ENCODE data around the gene C2CD4C.
"Not testable (repeated sequence)": the region's sequence is repeated elsewhere in the genome, so short reads cannot be mapped to it uniquely, and the experiment has no call there.

The C2CD4C gene

DNA sequence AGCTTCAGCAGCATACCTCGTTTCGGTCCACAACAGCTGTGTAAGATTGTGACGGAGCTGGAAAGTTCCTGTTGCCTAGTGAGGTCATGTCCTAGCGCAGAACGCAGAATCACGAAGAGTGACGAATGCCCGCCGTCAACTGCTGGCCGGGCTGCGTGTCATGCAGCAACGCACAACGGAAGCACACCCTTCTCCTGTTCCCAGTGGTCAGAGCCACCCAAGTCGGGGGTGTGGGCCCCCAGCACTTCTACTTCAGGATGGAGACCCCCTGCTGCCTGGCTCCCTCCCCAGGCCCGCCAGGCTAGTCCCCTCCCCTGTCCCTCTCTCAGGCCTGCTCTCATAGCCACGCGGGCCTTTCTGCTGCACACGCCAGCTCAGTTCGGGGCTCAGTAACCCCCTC, 25.9 kb downstream of the C2CD4C start:
- Histone ChIP-seq H3K4me3 (ENCODE audit: low read depth, low read length) (no peak overlapping the region), H3K27me3 (replicated peaks) (no peaks in the 10 kb centered on the region), H3K27ac (no peak overlapping the region), H3K36me3 (replicated peaks) (no peaks in the 10 kb centered on the region)
- in situ Hi-C loops (cut with HindIII; ENCODE audit: low pct_ligation_motif_present, low sequenced_read_pairs), result no loop called here
- TF ChIP-seq, protein P1, sequence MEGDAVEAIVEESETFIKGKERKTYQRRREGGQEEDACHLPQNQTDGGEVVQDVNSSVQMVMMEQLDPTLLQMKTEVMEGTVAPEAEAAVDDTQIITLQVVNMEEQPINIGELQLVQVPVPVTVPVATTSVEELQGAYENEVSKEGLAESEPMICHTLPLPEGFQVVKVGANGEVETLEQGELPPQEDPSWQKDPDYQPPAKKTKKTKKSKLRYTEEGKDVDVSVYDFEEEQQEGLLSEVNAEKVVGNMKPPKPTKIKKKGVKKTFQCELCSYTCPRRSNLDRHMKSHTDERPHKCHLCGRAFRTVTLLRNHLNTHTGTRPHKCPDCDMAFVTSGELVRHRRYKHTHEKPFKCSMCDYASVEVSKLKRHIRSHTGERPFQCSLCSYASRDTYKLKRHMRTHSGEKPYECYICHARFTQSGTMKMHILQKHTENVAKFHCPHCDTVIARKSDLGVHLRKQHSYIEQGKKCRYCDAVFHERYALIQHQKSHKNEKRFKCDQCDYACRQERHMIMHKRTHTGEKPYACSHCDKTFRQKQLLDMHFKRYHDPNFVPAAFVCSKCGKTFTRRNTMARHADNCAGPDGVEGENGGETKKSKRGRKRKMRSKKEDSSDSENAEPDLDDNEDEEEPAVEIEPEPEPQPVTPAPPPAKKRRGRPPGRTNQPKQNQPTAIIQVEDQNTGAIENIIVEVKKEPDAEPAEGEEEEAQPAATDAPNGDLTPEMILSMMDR (IDR thresholded peaks at IDR 0.05; ENCODE audit: low read depth, low read length, missing control alignments), result no peak
- no peak for DNase-seq

DNA sequence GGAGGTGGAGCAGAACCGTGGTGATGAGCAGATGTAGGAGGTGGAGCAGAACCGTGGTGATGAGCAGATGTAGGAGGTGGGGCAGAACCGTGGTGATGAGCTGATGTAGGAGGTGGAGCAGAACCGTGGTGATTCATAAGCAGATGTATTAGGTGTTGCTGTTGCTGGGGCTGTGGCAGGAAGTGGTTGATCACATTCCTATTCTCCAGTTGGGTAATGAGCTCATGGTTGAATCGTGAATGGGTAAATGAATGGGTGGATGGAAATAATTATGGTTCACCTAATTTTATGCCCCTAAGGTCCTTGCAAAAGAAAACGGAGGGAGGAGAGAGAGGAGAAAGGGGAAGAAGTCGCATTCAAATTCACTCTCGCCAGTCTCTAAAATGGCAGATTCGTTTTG, 26.4 kb downstream of the C2CD4C start:
- H3K27me3 ChIP-seq (replicated peaks); H3K27ac ChIP-seq; H3K36me3 ChIP-seq (replicated peaks); H3K4me3 ChIP-seq (ENCODE audit: low read depth, low read length); in situ Hi-C loops (cut with HindIII; ENCODE audit: low pct_ligation_motif_present, low sequenced_read_pairs): not testable (repeated sequence)
- peak; percentile 22 for DNase-seq

DNA sequence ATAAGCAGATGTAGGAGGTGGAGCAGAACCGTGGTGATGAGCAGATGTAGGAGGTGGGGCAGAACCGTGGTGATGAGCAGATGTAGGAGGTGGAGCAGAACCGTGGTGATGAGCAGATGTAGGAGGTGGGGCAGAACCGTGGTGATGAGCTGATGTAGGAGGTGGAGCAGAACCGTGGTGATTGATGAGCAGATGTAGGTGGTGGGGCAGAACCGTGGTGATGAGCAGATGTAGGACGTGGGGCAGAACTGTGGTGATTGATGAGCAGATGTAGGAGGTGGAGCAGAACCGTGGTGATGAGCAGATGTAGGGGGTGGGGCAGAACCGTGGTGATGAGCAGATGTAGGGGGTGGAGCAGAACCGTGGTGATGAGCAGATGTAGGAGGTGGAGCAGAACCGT, 27.0 kb downstream of the C2CD4C start:
- in situ Hi-C loops (cut with HindIII; ENCODE audit: low pct_ligation_motif_present, low sequenced_read_pairs); H3K27ac ChIP-seq; H3K4me3 ChIP-seq (ENCODE audit: low read depth, low read length); DNase-seq; H3K36me3 ChIP-seq (replicated peaks); H3K27me3 ChIP-seq (replicated peaks): not testable (repeated sequence)

DNA sequence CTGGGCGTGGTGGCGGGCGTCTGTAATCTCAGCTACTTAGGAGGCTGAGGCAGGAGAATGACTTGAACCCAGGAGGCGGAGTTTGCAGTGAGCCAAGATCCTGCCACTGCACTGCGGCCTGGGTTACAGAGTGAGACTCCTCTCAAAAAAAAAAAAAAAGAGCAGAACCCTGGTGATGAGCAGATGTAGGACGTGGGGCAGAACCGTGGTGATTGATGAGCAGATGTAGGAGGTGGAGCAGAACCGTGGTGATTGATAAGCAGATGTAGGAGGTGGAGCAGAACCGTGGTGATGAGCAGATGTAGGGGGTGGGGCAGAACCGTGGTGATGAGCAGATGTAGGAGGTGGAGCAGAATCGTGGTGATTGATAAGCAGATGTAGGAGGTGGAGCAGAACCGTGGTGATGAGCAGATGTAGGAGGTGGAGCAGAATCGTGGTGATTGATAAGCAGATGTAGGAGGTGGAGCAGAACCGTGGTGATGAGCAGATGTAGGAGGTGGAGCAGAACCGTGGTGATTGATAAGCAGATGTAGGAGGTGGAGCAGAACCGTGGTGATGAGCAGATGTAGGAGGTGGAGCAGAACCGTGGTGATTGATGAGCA, 28.2 kb downstream of the C2CD4C start:
- in situ Hi-C loops (cut with HindIII; ENCODE audit: low pct_ligation_motif_present, low sequenced_read_pairs); H3K27me3 ChIP-seq (replicated peaks); H3K27ac ChIP-seq; H3K36me3 ChIP-seq (replicated peaks); DNase-seq; H3K4me3 ChIP-seq (ENCODE audit: low read depth, low read length): not testable (repeated sequence)

DNA sequence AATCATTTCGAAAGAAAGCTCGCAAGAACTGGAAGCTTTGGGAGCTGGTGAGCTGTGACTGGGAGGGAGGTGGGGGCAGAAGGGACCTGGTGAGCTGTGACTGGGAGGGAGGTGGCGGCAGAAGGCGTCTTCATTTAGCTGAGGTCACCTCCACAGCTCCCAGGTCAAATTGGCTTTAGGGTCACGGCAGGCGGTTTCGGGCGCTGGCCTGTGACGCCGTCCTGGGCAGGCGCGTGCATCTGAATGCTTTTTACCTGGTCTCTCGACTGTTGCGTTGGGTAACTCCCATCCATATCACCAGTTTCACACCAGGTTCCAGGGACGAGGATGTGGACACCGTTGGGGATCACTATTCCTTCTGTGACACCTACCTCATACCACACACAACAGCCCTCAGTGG, 29.2 kb downstream of the C2CD4C start:
- TF ChIP-seq, protein P1 (IDR thresholded peaks at IDR 0.05; ENCODE audit: low read depth, low read length, missing control alignments), result no peak
- in situ Hi-C loops (cut with HindIII; ENCODE audit: low pct_ligation_motif_present, low sequenced_read_pairs), result no loop called here
- Histone ChIP-seq H3K27me3 (replicated peaks) (no peaks in the 10 kb centered on the region), H3K4me3 (ENCODE audit: low read depth, low read length) (no peak overlapping the region), H3K36me3 (replicated peaks) (no peaks in the 10 kb centered on the region), H3K27ac (no peak overlapping the region)
- DNase-seq, result no peak

DNA sequence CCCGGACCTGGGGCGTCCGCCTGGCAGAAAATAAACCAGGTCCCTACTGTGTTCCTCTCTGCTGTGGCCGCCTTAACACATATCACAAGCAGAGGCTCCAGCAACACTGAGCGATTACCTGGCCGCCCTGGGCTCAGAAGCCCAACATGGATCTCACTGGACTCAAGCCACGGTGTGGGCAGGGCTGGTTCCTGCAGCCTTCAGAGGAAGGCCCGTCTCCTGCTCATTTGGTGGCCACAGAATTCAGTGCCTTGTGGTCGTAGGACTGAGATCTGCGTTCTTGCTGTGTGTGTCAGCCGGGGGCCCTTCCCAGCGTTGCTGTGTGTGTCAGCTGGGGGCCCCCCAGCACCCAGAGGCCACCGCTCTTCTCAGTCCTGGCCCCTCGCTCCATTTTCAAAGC, 30.2 kb downstream of the C2CD4C start:
- H3K36me3 ChIP-seq (replicated peaks), result no peaks in the 10 kb centered on the region
- in situ Hi-C loops (cut with HindIII; ENCODE audit: low pct_ligation_motif_present, low sequenced_read_pairs), result no loop called here
- DNase-seq, result no peak
- TF ChIP-seq, protein P1 (IDR thresholded peaks at IDR 0.05; ENCODE audit: low read depth, low read length, missing control alignments), result no peak
- H3K27me3 ChIP-seq (replicated peaks), result peaks cover 3% of the 10 kb centered on the region
- H3K27ac ChIP-seq, result no peak overlapping the region
- H3K4me3 ChIP-seq (ENCODE audit: low read depth, low read length), result no peak overlapping the region

DNA sequence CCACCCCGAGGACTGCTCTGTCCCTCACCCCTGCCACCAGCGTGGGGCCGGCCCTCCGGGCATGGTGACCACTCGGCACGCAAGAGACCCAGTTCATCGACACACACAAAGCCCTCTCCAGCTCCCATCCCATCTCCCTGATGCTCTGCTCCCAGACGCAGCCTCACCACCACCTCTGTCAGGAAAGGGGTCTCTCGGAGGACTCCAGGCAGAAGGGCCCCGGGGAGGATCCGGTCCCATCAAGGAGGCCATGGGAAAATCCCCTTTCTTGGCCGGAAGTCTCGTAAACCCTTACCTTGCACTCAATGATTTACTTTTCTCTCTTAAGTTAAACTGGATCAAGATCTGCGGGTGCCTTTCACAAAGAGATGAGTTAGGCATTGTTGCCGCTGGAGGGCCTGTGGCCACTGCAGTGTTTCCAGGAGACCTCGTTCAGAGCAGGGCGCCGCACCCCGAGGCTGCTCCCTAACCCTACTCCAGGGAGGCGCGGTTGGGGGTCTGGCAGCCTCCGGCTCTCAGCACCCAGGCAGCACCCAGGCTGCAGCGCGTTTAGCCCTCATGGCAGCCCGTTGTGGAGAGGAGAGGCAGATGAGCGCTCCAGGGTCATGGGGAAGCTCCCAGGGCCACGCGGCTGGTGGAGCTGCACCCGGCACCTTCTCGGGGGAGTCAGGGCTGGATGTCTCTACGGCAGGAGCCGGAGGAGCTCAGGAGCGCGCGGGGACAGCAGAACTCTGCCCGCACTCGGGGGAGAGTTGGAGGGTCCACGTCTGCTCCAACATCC, 31.0 kb downstream of the C2CD4C start:
- Histone ChIP-seq H3K27ac (no peak overlapping the region), H3K36me3 (replicated peaks) (no peaks in the 10 kb centered on the region), H3K27me3 (replicated peaks) (peaks cover 5% of the 10 kb centered on the region), H3K4me3 (ENCODE audit: low read depth, low read length) (no peak overlapping the region)
- TF ChIP-seq, protein P1 (IDR thresholded peaks at IDR 0.05; ENCODE audit: low read depth, low read length, missing control alignments), result no peak
- no peak for DNase-seq
- in situ Hi-C loops (cut with HindIII; ENCODE audit: low pct_ligation_motif_present, low sequenced_read_pairs), result no loop called here
